ENCODE measurements around the gene JAKMIP1. TPM values are rescaled to one million over a fixed set of nuclear protein-coding genes. Genes with fewer than 3 reads are reported as not detected.

The JAKMIP1 gene
- total RNA-seq, 1 donor: not detected

GRCh38 chr4:6092131-6092530 is 108.2 kb downstream of the JAKMIP1 start:
- no peak for TF ChIP-seq CTCF (IDR thresholded peaks at IDR 0.05; ENCODE audit: extremely low read depth, low read depth, low read length)

GRCh38 chr4:6090931-6091330 is 109.4 kb downstream of the JAKMIP1 start:
- H3K4me2 ChIP-seq (ENCODE audit: insufficient read depth, low read length): no peak overlapping the region
- H3K27ac ChIP-seq (ENCODE audit: low read depth, low read length): no peak overlapping the region
- no peaks in the 10 kb centered on the region for H3K79me2 ChIP-seq (ENCODE audit: insufficient read depth, low read length)
- H4K20me1 ChIP-seq (ENCODE audit: insufficient read depth, low read length): no peaks in the 10 kb centered on the region
- no peak overlapping the region for H3K4me3 ChIP-seq (ENCODE audit: insufficient read depth, low read length)
- H2AFZ ChIP-seq (ENCODE audit: low read length): no peak overlapping the region
- no peaks in the 10 kb centered on the region for H3K36me3 ChIP-seq (ENCODE audit: insufficient read depth, low read length)
- no peaks in the 10 kb centered on the region for H3K9me3 ChIP-seq (ENCODE audit: low read depth, low read length)
- H3K4me1 ChIP-seq (ENCODE audit: insufficient read depth, low read length): no peaks in the 10 kb centered on the region
- no peak for DNase-seq (ENCODE audit: insufficient read length, low spot score, missing footprints)
- no peak for TF ChIP-seq CTCF (IDR thresholded peaks at IDR 0.05; ENCODE audit: extremely low read depth, low read depth, low read length)
- no peaks in the 10 kb centered on the region for H3K27me3 ChIP-seq (ENCODE audit: insufficient read depth, low read length)

More at GRCh38 chr4:6092131-6092530, 108.2 kb downstream of the JAKMIP1 start:
- H3K4me2 ChIP-seq (ENCODE audit: insufficient read depth, low read length): no peak overlapping the region
- H3K27ac ChIP-seq (ENCODE audit: low read depth, low read length): no peak overlapping the region
- H2AFZ ChIP-seq (ENCODE audit: low read length): no peak overlapping the region
- H3K27me3 ChIP-seq (ENCODE audit: insufficient read depth, low read length): no peaks in the 10 kb centered on the region
- no peaks in the 10 kb centered on the region for H3K79me2 ChIP-seq (ENCODE audit: insufficient read depth, low read length)
- no peaks in the 10 kb centered on the region for H3K9me3 ChIP-seq (ENCODE audit: low read depth, low read length)
- DNase-seq (ENCODE audit: insufficient read length, low spot score, missing footprints): no peak
- no peaks in the 10 kb centered on the region for H3K36me3 ChIP-seq (ENCODE audit: insufficient read depth, low read length)
- H4K20me1 ChIP-seq (ENCODE audit: insufficient read depth, low read length): no peaks in the 10 kb centered on the region
- H3K4me3 ChIP-seq (ENCODE audit: insufficient read depth, low read length): no peak overlapping the region
- no peaks in the 10 kb centered on the region for H3K4me1 ChIP-seq (ENCODE audit: insufficient read depth, low read length)

- no peaks in the 10 kb centered on the region for H4K20me1 ChIP-seq (ENCODE audit: insufficient read depth, low read length)
- H3K4me1 ChIP-seq (ENCODE audit: insufficient read depth, low read length): no peaks in the 10 kb centered on the region
- H3K36me3 ChIP-seq (ENCODE audit: insufficient read depth, low read length): no peaks in the 10 kb centered on the region
- DNase-seq (ENCODE audit: insufficient read length, low spot score, missing footprints): no peak
- no peak overlapping the region for H2AFZ ChIP-seq (ENCODE audit: low read length)
- H3K79me2 ChIP-seq (ENCODE audit: insufficient read depth, low read length): no peaks in the 10 kb centered on the region
- H3K27me3 ChIP-seq (ENCODE audit: insufficient read depth, low read length): no peaks in the 10 kb centered on the region
- no peaks in the 10 kb centered on the region for H3K9me3 ChIP-seq (ENCODE audit: low read depth, low read length)
- H3K27ac ChIP-seq (ENCODE audit: low read depth, low read length): no peak overlapping the region
- H3K4me3 ChIP-seq (ENCODE audit: insufficient read depth, low read length): no peak overlapping the region
- no peak for TF ChIP-seq CTCF (IDR thresholded peaks at IDR 0.05; ENCODE audit: extremely low read depth, low read depth, low read length)
- no peak overlapping the region for H3K4me2 ChIP-seq (ENCODE audit: insufficient read depth, low read length)
Measured at GRCh38 chr4:6088950-6089349, 111.4 kb downstream of the JAKMIP1 start.

- no peak overlapping the region for H2AFZ ChIP-seq (ENCODE audit: low read length)
- peak; percentile 41 for TF ChIP-seq CTCF (IDR thresholded peaks at IDR 0.05; ENCODE audit: extremely low read depth, low read depth, low read length)
- DNase-seq (ENCODE audit: insufficient read length, low spot score, missing footprints): no peak
- no peaks in the 10 kb centered on the region for H3K79me2 ChIP-seq (ENCODE audit: insufficient read depth, low read length)
- no peak overlapping the region for H3K4me3 ChIP-seq (ENCODE audit: insufficient read depth, low read length)
- no peaks in the 10 kb centered on the region for H3K4me1 ChIP-seq (ENCODE audit: insufficient read depth, low read length)
- H3K27ac ChIP-seq (ENCODE audit: low read depth, low read length): no peak overlapping the region
- no peak overlapping the region for H3K4me2 ChIP-seq (ENCODE audit: insufficient read depth, low read length)
- H4K20me1 ChIP-seq (ENCODE audit: insufficient read depth, low read length): no peaks in the 10 kb centered on the region
- no peaks in the 10 kb centered on the region for H3K9me3 ChIP-seq (ENCODE audit: low read depth, low read length)
- H3K36me3 ChIP-seq (ENCODE audit: insufficient read depth, low read length): no peaks in the 10 kb centered on the region
- no peaks in the 10 kb centered on the region for H3K27me3 ChIP-seq (ENCODE audit: insufficient read depth, low read length)
Measured at GRCh38 chr4:6087669-6088341, 112.5 kb downstream of the JAKMIP1 start.
